Right atrium auricular region (tissue), 2 donors: ENCODE results near the gene FERMT3. TPM values are rescaled to one million over a fixed set of nuclear protein-coding genes. Genes with fewer than 3 reads are reported as not detected.

Source experiments
- DNase-seq: peaks from one replicate; pipeline ENCODE4 v3.0.0-alpha.2; 2019; ENCODE audit warnings: low spot score
- H3K27ac ChIP-seq, 2 donors: fragments of 200-600 bp; sonication (generic); 1 replicate in 1 of 2; 2 replicates in 1 of 2; pipeline ENCODE4 v1.5.1; 2016 to 2019
- H3K27me3 ChIP-seq, 2 donors: fragments of 200-600 bp; sonication (generic); one replicate each; pipeline versions ENCODE4 v1.5.1 to v1.6.0; 2017 to 2019
- H3K36me3 ChIP-seq: fragments of 200-600 bp; sonication (generic); one replicate; pipeline ENCODE4 v1.5.1; 2016
- H3K4me1 ChIP-seq, 2 donors: fragments of 200-600 bp; sonication (generic); one replicate each; pipeline versions ENCODE4 v1.5.1 to v1.6.0; 2017 to 2019
- H3K4me3 ChIP-seq, 2 donors: fragments of 200-600 bp; sonication (generic); 1 replicate in 1 of 2; 2 replicates in 1 of 2; pipeline ENCODE4 v1.5.1; 2017 to 2019; ENCODE audit warnings: mild to moderate bottlenecking in 1 of 2, moderate library complexity in 1 of 2
- H3K9me3 ChIP-seq, 2 donors: fragments of 200-600 bp; sonication (generic); one replicate each; pipeline ENCODE4 v1.5.1; 2019
- total RNA-seq, 2 donors: library from RNA; depleted of rRNA; stranded (reverse); fragments of >200 nt; gene quantifications; one replicate each; pipeline ENCODE4 v1.1.0, GENCODE V29; 2016
- TF ChIP-seq, protein P1 (sequence below), 2 donors: fragments of 200-600 bp; sonication (generic); IDR thresholded peaks; one replicate each; pipeline ENCODE4 v1.5.1; 2019; ENCODE audit warnings: antibody characterized with exemption in 2 of 2

The FERMT3 gene
- total RNA-seq, 2 donors from 2014 or later = 6.3 to 19.4 TPM

DNA sequence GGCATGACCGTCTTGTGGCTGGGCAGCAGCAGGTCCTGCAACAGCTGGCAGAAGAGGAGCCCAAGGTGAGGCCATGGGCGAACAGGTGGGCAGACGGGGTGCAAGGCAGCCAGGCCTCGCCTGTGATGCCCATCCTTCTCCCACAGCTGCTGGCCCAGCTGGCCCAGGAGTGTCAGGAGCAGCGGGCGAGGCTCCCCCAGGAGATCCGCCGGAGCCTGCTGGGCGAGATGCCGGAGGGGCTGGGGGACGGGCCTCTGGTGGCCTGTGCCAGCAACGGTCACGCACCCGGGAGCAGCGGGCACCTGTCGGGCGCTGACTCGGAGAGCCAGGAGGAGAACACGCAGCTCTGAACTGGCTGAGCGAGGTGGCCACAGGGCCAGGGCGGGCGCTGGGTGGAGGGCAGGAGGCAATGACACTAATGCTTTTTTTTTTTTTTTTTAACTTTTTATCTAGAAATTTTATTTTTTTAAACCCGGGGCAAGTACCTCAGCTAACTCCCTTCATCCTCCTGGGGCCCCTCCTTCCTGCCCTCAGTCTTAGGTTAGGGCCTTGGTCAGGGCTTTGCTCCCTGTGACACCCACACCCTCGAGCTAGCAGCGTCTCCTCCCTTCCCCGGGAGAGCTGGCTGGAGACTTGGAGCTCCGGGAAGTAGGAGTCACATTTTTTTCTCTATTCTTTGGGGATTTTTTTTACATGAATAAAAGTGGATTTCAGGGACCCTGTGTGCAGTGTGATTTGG lies 60.9 kb downstream of the FERMT3 start:
- H3K4me1 ChIP-seq = peaks cover 0 to 37% of the 10 kb centered on the region in 2 donors
- no peaks in the 10 kb centered on the region for H3K27me3 ChIP-seq
- no peak overlapping the region for H3K4me3 ChIP-seq
- no peak for DNase-seq
- peaks cover 24% of the 10 kb centered on the region for H3K36me3 ChIP-seq
- peak overlapping the region; percentile 93 to 98 for H3K27ac ChIP-seq
- H3K9me3 ChIP-seq = no peaks in the 10 kb centered on the region
- TF ChIP-seq, protein P1, sequence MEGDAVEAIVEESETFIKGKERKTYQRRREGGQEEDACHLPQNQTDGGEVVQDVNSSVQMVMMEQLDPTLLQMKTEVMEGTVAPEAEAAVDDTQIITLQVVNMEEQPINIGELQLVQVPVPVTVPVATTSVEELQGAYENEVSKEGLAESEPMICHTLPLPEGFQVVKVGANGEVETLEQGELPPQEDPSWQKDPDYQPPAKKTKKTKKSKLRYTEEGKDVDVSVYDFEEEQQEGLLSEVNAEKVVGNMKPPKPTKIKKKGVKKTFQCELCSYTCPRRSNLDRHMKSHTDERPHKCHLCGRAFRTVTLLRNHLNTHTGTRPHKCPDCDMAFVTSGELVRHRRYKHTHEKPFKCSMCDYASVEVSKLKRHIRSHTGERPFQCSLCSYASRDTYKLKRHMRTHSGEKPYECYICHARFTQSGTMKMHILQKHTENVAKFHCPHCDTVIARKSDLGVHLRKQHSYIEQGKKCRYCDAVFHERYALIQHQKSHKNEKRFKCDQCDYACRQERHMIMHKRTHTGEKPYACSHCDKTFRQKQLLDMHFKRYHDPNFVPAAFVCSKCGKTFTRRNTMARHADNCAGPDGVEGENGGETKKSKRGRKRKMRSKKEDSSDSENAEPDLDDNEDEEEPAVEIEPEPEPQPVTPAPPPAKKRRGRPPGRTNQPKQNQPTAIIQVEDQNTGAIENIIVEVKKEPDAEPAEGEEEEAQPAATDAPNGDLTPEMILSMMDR (IDR thresholded peaks at IDR 0.05) = no peak

DNA sequence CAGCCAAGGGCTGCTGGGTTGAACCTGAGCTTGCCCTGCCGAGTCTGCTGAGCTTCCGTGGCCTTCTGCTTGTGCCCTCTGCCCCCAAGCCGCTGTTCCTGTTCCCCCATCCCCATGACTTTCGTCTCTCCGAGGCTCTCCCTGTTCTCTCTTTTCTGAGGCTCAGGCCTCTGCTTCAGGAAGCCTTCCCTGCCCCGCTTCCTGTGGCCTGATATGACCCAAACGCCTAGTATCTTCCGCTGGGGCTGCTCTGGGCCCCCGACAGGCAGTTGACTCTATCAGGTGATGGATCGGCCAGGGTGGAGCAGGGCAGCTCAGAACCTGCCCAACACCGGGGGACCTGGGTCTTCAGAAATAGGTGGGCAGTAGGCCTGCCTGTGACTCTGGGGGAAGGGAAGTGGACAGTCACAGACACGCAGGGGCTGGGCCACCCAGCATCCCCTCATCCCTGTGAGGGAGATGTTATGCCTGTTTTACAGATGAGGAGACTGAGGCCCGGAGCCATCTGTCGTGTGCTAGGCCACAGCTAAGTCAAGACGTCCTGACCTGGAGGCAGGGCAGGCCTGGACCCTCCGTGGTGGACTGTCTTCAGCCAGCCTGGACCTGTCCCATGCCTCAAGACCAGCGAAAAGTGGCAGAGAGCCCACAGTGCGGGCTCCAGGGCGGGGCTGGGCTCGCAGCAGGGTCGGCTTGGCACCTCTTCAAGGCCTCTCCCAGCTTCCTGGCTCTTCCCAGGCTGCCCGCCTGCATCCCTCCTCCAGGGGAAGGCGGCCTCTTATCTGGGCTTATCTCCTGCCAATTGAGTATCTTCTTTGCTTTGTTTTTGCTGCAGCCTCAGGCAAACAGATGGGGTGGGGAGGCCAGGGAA lies 61.7 kb downstream of the FERMT3 start:
- peaks cover 19% of the 10 kb centered on the region for H3K36me3 ChIP-seq
- H3K27me3 ChIP-seq = no peaks in the 10 kb centered on the region
- peak overlapping the region; percentile 59 to 72 for H3K4me3 ChIP-seq
- TF ChIP-seq, protein P1 (IDR thresholded peaks at IDR 0.05) = no peak
- DNase-seq = peak; percentile 82
- H3K4me1 ChIP-seq = peaks cover 0 to 45% of the 10 kb centered on the region in 2 donors
- H3K9me3 ChIP-seq = no peaks in the 10 kb centered on the region
- peak overlapping the region; percentile 93 to 98 for H3K27ac ChIP-seq

DNA sequence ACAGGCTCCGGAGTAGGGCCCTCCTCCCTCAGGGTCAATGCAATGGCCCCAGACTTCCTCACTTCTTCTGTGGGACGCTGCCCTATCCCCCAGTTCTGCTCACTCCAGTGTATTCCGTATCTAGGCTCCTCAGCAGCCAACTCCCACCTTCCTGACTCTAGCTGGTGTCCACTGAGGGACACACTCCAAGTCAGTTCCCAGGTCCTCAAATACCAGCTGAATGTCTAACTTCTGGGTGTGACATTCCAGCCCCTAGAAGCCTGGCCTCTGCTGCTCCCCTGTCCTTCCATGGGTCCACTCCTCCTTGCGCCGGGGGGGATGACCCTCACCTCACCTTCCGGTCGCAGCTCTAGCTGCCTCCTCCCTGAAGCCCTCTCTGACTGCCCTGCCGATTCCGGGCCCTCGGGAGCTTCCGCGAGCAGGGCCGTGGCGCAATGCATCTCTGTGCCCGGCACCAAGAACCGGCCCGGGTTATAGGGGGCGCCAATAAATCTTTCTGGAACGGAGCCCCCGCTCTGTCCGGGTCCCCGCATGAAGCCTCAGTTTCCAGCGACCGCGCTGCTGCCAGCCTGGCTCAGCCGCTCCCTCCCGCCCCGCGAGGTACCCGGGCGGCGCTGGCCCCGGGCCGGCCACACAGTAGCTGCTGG lies 62.5 kb downstream of the FERMT3 start:
- peak overlapping the region; percentile 93 to 98 for H3K27ac ChIP-seq

DNA sequence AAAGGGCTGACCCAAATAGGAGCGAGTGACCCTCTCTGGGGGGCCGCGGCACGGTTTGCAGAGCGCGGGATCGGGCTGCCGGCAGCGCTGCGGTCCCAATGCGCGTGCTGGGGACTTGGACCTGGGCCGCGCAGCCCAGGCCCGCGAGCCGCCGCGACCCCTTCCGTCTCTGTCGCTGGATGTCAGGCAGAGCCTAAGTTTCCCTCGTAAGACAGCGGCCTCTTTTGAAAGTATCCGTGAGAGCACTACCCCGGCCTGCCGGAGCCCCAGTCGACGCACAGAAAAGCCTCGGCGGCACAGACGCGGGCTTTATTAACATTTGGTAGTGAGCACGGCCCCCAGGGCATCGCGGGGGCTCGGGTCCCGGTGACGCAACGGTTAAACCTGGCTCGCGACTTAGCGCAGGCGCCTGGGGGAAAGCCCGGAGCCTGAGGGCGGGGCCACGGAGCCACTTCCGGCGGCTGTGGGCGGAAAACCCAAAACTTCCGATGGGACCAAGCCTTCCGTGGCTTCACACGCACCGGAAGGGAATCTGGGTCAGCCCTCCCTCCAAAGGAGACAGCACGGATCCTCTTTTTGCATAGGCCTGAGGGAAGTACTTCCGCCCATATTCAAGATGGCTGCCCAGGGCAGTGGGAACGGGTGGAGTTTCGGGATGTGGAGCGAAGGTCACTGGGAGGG lies 63.2 kb downstream of the FERMT3 start:
- H3K27ac ChIP-seq = peak overlapping the region; percentile 93 to 98
- peaks cover 0 to 45% of the 10 kb centered on the region in 2 donors for H3K4me1 ChIP-seq
- H3K27me3 ChIP-seq = no peaks in the 10 kb centered on the region
- H3K36me3 ChIP-seq = peaks cover 9% of the 10 kb centered on the region
- peak overlapping the region; percentile 62 to 72 for H3K4me3 ChIP-seq
- H3K9me3 ChIP-seq = no peaks in the 10 kb centered on the region
- TF ChIP-seq, protein P1 (IDR thresholded peaks at IDR 0.05) = peak in 1 of 2 donors; percentile 55
- peak; percentile 99 for DNase-seq

More for the DNA sequence above, 62.5 kb downstream of the FERMT3 start:
- Histone ChIP-seq H3K27me3 (no peaks in the 10 kb centered on the region), H3K9me3 (no peaks in the 10 kb centered on the region), H3K36me3 (peaks cover 11% of the 10 kb centered on the region), H3K4me3 (peak overlapping the region; percentile 59 to 72), H3K4me1 (peaks cover 0 to 45% of the 10 kb centered on the region in 2 donors)
- peak; percentile 80 for DNase-seq
- TF ChIP-seq, protein P1 (IDR thresholded peaks at IDR 0.05) = no peak

Other genes starting within 250 kb of the FERMT3 start
- 1,000 to 10,000 TPM in 1 of 2 donors, 100 to 1,000 TPM in 1; 830 to 1,057 TPM for gene COX8A, start 232.1 kb upstream of the FERMT3 start, total RNA-seq
- 10 to 100 TPM; 55.9 to 57.1 TPM for gene OTUB1, start 220.3 kb upstream of the FERMT3 start, total RNA-seq
- gene FLRT1, start 170.8 kb upstream of the FERMT3 start, total RNA-seq = 1 to 10 TPM in 1 of 2 donors, under 1 TPM in 1; 0.67 to 1.7 TPM
- 10 to 100 TPM; 50.7 to 59.0 TPM for gene MACROD1, start 40.6 kb upstream of the FERMT3 start, total RNA-seq
- 100 to 1,000 TPM in 1 of 2 donors, 10 to 100 TPM in 1; 88.9 to 114 TPM for gene STIP1, start 20.6 kb upstream of the FERMT3 start, total RNA-seq
- gene TRPT1, start 19.5 kb downstream of the FERMT3 start, total RNA-seq = 10 to 100 TPM; 86.0 to 95.8 TPM
- 10 to 100 TPM; 73.3 to 95.6 TPM for gene NUDT22, start 19.6 kb downstream of the FERMT3 start, total RNA-seq
- 10 to 100 TPM; 24.7 to 32.1 TPM for gene DNAJC4, start 23.8 kb downstream of the FERMT3 start, total RNA-seq
- 100 to 1,000 TPM; 153 to 201 TPM for gene VEGFB, start 27.9 kb downstream of the FERMT3 start, total RNA-seq
- 10 to 100 TPM; 59.1 to 83.4 TPM for gene FKBP2, start 34.4 kb downstream of the FERMT3 start, total RNA-seq
- 10 to 100 TPM; 76.4 to 99.2 TPM for gene PPP1R14B, start 40.2 kb downstream of the FERMT3 start, total RNA-seq
- gene PLCB3, start 44.8 kb downstream of the FERMT3 start, total RNA-seq = 10 to 100 TPM in 1 of 2 donors, 1 to 10 TPM in 1; 7.5 to 15.5 TPM
- gene BAD, start 77.9 kb downstream of the FERMT3 start, total RNA-seq = 100 to 1,000 TPM; 120 to 122 TPM
- 10 to 100 TPM; 22.1 to 23.5 TPM for gene GPR137, start 79.1 kb downstream of the FERMT3 start, total RNA-seq
- not detected for gene KCNK4, start 84.6 kb downstream of the FERMT3 start, total RNA-seq
- gene CATSPERZ, start 93.6 kb downstream of the FERMT3 start, total RNA-seq = not detected
- gene ESRRA, start 98.8 kb downstream of the FERMT3 start, total RNA-seq = 100 to 1,000 TPM; 164 to 190 TPM
- 100 to 1,000 TPM; 110 to 151 TPM for gene TRMT112, start 110.8 kb downstream of the FERMT3 start, total RNA-seq
- 100 to 1,000 TPM; 401 to 435 TPM for gene PRDX5, start 111.4 kb downstream of the FERMT3 start, total RNA-seq
- gene CCDC88B, start 133.5 kb downstream of the FERMT3 start, total RNA-seq = 10 to 100 TPM; 11.7 to 12.0 TPM
- gene RPS6KA4, start 152.4 kb downstream of the FERMT3 start, total RNA-seq = 10 to 100 TPM; 11.4 to 22.2 TPM